ENCODE data around the gene ROBO4. TPM values are rescaled to one million over a fixed set of nuclear protein-coding genes. Genes with fewer than 3 reads are reported as not detected.

The ROBO4 gene
- total and polyA plus RNA-seq, 2 of the 13 experiments (the other 11 are each of a cell fraction or from before 2014, with no cell fraction given): 0.07 to 1.1 TPM

DNA sequence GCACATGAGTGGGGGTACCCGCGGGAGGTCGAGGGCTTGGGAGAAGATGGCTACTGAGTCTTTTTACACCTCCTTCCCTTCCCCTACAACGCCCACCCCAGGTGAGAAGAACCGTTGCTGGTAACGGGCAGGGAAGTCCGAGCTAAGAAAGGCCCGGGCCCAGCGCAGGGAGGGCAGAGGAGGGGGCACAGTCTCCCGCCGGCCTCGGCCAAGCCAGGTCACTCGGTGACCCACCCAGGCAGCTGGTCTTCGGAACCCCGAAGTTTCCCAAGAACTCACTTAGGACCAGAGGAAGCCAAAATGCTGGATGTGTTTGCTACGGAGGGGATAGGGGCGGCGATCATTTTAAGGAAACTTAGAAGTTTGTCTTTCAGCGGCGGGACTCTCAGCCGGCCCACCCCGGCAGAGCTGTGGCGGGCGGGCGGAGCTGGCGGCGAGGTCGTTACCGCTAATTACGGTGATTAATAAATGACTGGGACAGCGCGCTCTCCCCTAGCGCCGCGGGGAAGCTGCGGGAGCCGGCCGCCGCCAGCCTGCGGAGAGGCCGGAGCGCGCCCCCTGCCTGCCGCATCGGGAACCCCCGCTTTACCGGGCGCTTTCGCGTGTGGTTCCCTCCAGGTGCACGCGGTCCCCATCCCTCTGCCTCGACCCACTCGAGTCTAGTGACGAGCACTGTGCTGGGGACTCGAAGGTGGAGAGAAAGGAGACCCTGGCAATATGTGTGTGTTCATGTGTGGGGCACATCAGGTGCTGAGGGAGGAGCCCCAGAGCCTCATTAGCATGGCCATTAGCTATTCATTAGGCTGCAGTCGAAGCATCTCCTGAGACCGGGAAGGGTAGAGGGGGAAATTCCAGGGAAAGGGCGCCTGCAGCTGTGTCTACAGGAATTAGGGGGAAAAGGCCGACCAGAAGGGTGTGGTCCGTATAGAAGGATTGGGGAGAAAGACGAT is 31.5 kb downstream of the ROBO4 start (continued):
- no peak for TF ChIP-seq KDM4B (CRISPR knock-in tag; IDR thresholded peaks at IDR 0.05)
- TF ChIP-seq BCL6 (CRISPR knock-in tag; IDR thresholded peaks at IDR 0.05): 0 out of 2 replicates have a peak, but pooled peaks have one; percentile 44
- TF ChIP-seq, protein P1, sequence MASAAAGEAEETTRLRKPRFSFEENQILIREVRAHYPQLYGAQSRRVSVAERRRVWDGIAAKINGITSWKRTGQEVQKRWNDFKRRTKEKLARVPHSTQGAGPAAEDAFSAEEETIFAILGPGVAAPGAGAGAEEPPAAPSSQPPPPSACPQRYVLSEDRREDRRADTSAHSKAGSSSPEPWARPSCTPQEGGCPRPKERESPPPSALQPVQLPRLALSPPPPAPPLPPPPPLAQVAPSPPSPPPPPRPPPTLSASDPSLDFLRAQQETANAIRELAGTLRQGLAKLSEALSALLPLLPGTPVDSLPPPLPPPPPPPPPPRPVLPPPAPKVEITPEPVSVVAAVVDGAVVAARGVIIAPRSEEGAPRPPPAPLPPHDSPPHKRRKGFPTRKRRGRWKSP (CRISPR knock-in tag; IDR thresholded peaks at IDR 0.05): no peak
- no peak for TF ChIP-seq ZNF879 (CRISPR knock-in tag; IDR thresholded peaks at IDR 0.05)
- TF ChIP-seq, protein P2, sequence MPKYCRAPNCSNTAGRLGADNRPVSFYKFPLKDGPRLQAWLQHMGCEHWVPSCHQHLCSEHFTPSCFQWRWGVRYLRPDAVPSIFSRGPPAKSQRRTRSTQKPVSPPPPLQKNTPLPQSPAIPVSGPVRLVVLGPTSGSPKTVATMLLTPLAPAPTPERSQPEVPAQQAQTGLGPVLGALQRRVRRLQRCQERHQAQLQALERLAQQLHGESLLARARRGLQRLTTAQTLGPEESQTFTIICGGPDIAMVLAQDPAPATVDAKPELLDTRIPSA (CRISPR knock-in tag; IDR thresholded peaks at IDR 0.05; ENCODE audit: borderline replicate concordance): no peak
- TF ChIP-seq ERF (CRISPR knock-in tag; IDR thresholded peaks at IDR 0.05): 0 out of 2 replicates have a peak, but pooled peaks have one; percentile 26
- TF ChIP-seq, protein P3, sequence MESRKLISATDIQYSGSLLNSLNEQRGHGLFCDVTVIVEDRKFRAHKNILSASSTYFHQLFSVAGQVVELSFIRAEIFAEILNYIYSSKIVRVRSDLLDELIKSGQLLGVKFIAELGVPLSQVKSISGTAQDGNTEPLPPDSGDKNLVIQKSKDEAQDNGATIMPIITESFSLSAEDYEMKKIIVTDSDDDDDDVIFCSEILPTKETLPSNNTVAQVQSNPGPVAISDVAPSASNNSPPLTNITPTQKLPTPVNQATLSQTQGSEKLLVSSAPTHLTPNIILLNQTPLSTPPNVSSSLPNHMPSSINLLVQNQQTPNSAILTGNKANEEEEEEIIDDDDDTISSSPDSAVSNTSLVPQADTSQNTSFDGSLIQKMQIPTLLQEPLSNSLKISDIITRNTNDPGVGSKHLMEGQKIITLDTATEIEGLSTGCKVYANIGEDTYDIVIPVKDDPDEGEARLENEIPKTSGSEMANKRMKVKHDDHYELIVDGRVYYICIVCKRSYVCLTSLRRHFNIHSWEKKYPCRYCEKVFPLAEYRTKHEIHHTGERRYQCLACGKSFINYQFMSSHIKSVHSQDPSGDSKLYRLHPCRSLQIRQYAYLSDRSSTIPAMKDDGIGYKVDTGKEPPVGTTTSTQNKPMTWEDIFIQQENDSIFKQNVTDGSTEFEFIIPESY (CRISPR knock-in tag; IDR thresholded peaks at IDR 0.05): peak; percentile 36; the same call in 1 of the 2 replicates
- TF ChIP-seq NCOA5 (CRISPR knock-in tag; IDR thresholded peaks at IDR 0.05): no peak
- TF ChIP-seq AGO1 (IDR thresholded peaks at IDR 0.05; ENCODE audit: low read depth, low read length, poor library complexity, severe bottlenecking): no peak
- no peak for TF ChIP-seq ZNF468 (CRISPR knock-in tag; IDR thresholded peaks at IDR 0.05)
- TF ChIP-seq ZFP36L1 (CRISPR knock-in tag; IDR thresholded peaks at IDR 0.05): no peak
- no peak for TF ChIP-seq MAF1 (CRISPR knock-in tag; IDR thresholded peaks at IDR 0.05; ENCODE audit: borderline replicate concordance)
- TF ChIP-seq ZNF589 (CRISPR knock-in tag; conservative IDR thresholded peaks at IDR 0.05): 0 out of 2 replicates have a peak, but pooled peaks have one; percentile 30
- 0 out of 2 replicates have a peak, but pooled peaks have one; percentile 30 for TF ChIP-seq KAT8 (CRISPR knock-in tag; IDR thresholded peaks at IDR 0.05)
- 0 out of 2 replicates have a peak, but pooled peaks have one; percentile 48 for TF ChIP-seq TEAD2 (CRISPR knock-in tag; IDR thresholded peaks at IDR 0.05)
- TF ChIP-seq ZNF441 (CRISPR knock-in tag; IDR thresholded peaks at IDR 0.05; ENCODE audit: borderline replicate concordance): no peak
- 0 out of 2 replicates have a peak, but pooled peaks have one; percentile 86 for TF ChIP-seq SMAD9 (CRISPR knock-in tag; IDR thresholded peaks at IDR 0.05)
- TF ChIP-seq, protein P4, sequence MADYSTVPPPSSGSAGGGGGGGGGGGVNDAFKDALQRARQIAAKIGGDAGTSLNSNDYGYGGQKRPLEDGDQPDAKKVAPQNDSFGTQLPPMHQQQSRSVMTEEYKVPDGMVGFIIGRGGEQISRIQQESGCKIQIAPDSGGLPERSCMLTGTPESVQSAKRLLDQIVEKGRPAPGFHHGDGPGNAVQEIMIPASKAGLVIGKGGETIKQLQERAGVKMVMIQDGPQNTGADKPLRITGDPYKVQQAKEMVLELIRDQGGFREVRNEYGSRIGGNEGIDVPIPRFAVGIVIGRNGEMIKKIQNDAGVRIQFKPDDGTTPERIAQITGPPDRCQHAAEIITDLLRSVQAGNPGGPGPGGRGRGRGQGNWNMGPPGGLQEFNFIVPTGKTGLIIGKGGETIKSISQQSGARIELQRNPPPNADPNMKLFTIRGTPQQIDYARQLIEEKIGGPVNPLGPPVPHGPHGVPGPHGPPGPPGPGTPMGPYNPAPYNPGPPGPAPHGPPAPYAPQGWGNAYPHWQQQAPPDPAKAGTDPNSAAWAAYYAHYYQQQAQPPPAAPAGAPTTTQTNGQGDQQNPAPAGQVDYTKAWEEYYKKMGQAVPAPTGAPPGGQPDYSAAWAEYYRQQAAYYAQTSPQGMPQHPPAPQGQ (CRISPR knock-in tag; IDR thresholded peaks at IDR 0.05; ENCODE audit: borderline replicate concordance): no peak
- no peak for TF ChIP-seq ZBTB1 (CRISPR knock-in tag; IDR thresholded peaks at IDR 0.05; ENCODE audit: borderline replicate concordance)
- TF ChIP-seq, protein P5, sequence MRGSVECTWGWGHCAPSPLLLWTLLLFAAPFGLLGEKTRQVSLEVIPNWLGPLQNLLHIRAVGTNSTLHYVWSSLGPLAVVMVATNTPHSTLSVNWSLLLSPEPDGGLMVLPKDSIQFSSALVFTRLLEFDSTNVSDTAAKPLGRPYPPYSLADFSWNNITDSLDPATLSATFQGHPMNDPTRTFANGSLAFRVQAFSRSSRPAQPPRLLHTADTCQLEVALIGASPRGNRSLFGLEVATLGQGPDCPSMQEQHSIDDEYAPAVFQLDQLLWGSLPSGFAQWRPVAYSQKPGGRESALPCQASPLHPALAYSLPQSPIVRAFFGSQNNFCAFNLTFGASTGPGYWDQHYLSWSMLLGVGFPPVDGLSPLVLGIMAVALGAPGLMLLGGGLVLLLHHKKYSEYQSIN (CRISPR knock-in tag; IDR thresholded peaks at IDR 0.05; ENCODE audit: borderline replicate concordance): no peak
- no peak for TF ChIP-seq GFI1 (CRISPR knock-in tag; IDR thresholded peaks at IDR 0.05; ENCODE audit: borderline replicate concordance)
- TF ChIP-seq MED8 (CRISPR knock-in tag; IDR thresholded peaks at IDR 0.05; ENCODE audit: insufficient replicate concordance): no peak

All from HepG2 (cell line).